Measurements from ENCODE around the gene TSSK6. TPM values are rescaled to one million over a fixed set of nuclear protein-coding genes. Genes with fewer than 3 reads are reported as not detected.

The TSSK6 gene
- total RNA-seq, 1 experiment from 2014 or later: 5.0 TPM

- no peak overlapping the region for H3K4me2 ChIP-seq (ENCODE audit: low read depth, low read length, poor library complexity, severe bottlenecking)
- no peaks in the 10 kb centered on the region for H3K4me1 ChIP-seq (ENCODE audit: low read length)
- H4K20me1 ChIP-seq (ENCODE audit: insufficient read depth, low read depth, low read length): no peaks in the 10 kb centered on the region
- no peak overlapping the region for H3K4me3 ChIP-seq (ENCODE audit: low read length)
- no peaks in the 10 kb centered on the region for H3K79me2 ChIP-seq (ENCODE audit: low read length)
- H3K9me2 ChIP-seq (replicated peaks; ENCODE audit: insufficient read depth, low read length): no peaks in the 10 kb centered on the region
- no peak overlapping the region for H3K9ac ChIP-seq (ENCODE audit: low read length)
- no peaks in the 10 kb centered on the region for H3K9me3 ChIP-seq (ENCODE audit: low read length)
- no peak overlapping the region for H2AFZ ChIP-seq (ENCODE audit: low read length)
- H3K36me3 ChIP-seq (ENCODE audit: insufficient read depth, low read length): peaks cover 8% of the 10 kb centered on the region; the same call in 1 of the 2 replicates
- DNase-seq: no peak
- no peaks in the 10 kb centered on the region for H3K27me3 ChIP-seq (ENCODE audit: low read length)
- H3K27ac ChIP-seq (ENCODE audit: low read length): no peak overlapping the region
These were observed 22.0 kb upstream of the TSSK6 start for GRCh38 chr19:19537075-19538048.

- no peaks in the 10 kb centered on the region for H3K9me2 ChIP-seq (replicated peaks; ENCODE audit: insufficient read depth, low read length)
These were observed 20.2 kb upstream of the TSSK6 start for GRCh38 chr19:19535311-19536191.

GRCh38 chr19:19534556-19535265, 19.4 kb upstream of the TSSK6 start:
- H4K20me1 ChIP-seq (ENCODE audit: insufficient read depth, low read depth, low read length): no peaks in the 10 kb centered on the region
- H3K9me3 ChIP-seq (ENCODE audit: low read length): no peaks in the 10 kb centered on the region
- no peak overlapping the region for H3K4me2 ChIP-seq (ENCODE audit: low read depth, low read length, poor library complexity, severe bottlenecking)
- H3K27me3 ChIP-seq (ENCODE audit: low read length): no peaks in the 10 kb centered on the region
- H3K4me1 ChIP-seq (ENCODE audit: low read length): no peaks in the 10 kb centered on the region
- H3K4me3 ChIP-seq (ENCODE audit: low read length): no peak overlapping the region
- H2AFZ ChIP-seq (ENCODE audit: low read length): no peak overlapping the region
- H3K27ac ChIP-seq (ENCODE audit: low read length): no peak overlapping the region
- no peaks in the 10 kb centered on the region for H3K79me2 ChIP-seq (ENCODE audit: low read length)
- H3K9me2 ChIP-seq (replicated peaks; ENCODE audit: insufficient read depth, low read length): no peaks in the 10 kb centered on the region
- no peak overlapping the region for H3K9ac ChIP-seq (ENCODE audit: low read length)
- peaks cover 8% of the 10 kb centered on the region; the same call in 1 of the 2 replicates for H3K36me3 ChIP-seq (ENCODE audit: insufficient read depth, low read length)
- DNase-seq: no peak

More at GRCh38 chr19:19535311-19536191, 20.2 kb upstream of the TSSK6 start:
- no peaks in the 10 kb centered on the region for H3K9me3 ChIP-seq (ENCODE audit: low read length)
- no peak for DNase-seq
- H3K4me2 ChIP-seq (ENCODE audit: low read depth, low read length, poor library complexity, severe bottlenecking): no peak overlapping the region
- no peaks in the 10 kb centered on the region for H3K79me2 ChIP-seq (ENCODE audit: low read length)
- H3K36me3 ChIP-seq (ENCODE audit: insufficient read depth, low read length): peaks cover 8% of the 10 kb centered on the region; the same call in 1 of the 2 replicates
- H3K27me3 ChIP-seq (ENCODE audit: low read length): no peaks in the 10 kb centered on the region
- no peak overlapping the region for H3K27ac ChIP-seq (ENCODE audit: low read length)
- no peak overlapping the region for H3K4me3 ChIP-seq (ENCODE audit: low read length)
- H4K20me1 ChIP-seq (ENCODE audit: insufficient read depth, low read depth, low read length): no peaks in the 10 kb centered on the region
- no peak overlapping the region for H3K9ac ChIP-seq (ENCODE audit: low read length)
- no peaks in the 10 kb centered on the region for H3K4me1 ChIP-seq (ENCODE audit: low read length)
- no peak overlapping the region for H2AFZ ChIP-seq (ENCODE audit: low read length)

GRCh38 chr19:19533841-19534240, 18.5 kb upstream of the TSSK6 start:
- Histone ChIP-seq H3K27me3 (ENCODE audit: low read length) (no peaks in the 10 kb centered on the region), H3K9ac (ENCODE audit: low read length) (no peak overlapping the region), H3K36me3 (ENCODE audit: insufficient read depth, low read length) (peaks cover 8% of the 10 kb centered on the region; the same call in 1 of the 2 replicates), H3K4me2 (ENCODE audit: low read depth, low read length, poor library complexity, severe bottlenecking) (no peak overlapping the region), H3K9me3 (ENCODE audit: low read length) (no peaks in the 10 kb centered on the region), H3K79me2 (ENCODE audit: low read length) (no peaks in the 10 kb centered on the region), H3K4me1 (ENCODE audit: low read length) (no peaks in the 10 kb centered on the region), H2AFZ (ENCODE audit: low read length) (no peak overlapping the region), H4K20me1 (ENCODE audit: insufficient read depth, low read depth, low read length) (no peaks in the 10 kb centered on the region), H3K4me3 (ENCODE audit: low read length) (no peak overlapping the region), H3K9me2 (replicated peaks; ENCODE audit: insufficient read depth, low read length) (no peaks in the 10 kb centered on the region), H3K27ac (ENCODE audit: low read length) (no peak overlapping the region)
- no peak for DNase-seq

- H3K36me3 ChIP-seq (ENCODE audit: insufficient read depth, low read length): peaks cover 8% of the 10 kb centered on the region; the same call in 1 of the 2 replicates
- H4K20me1 ChIP-seq (ENCODE audit: insufficient read depth, low read depth, low read length): no peaks in the 10 kb centered on the region
- H3K9me2 ChIP-seq (replicated peaks; ENCODE audit: insufficient read depth, low read length): no peaks in the 10 kb centered on the region
- no peaks in the 10 kb centered on the region for H3K79me2 ChIP-seq (ENCODE audit: low read length)
- no peak overlapping the region for H3K27ac ChIP-seq (ENCODE audit: low read length)
- H3K4me2 ChIP-seq (ENCODE audit: low read depth, low read length, poor library complexity, severe bottlenecking): no peak overlapping the region
- no peaks in the 10 kb centered on the region for H3K9me3 ChIP-seq (ENCODE audit: low read length)
- no peak for DNase-seq
- no peaks in the 10 kb centered on the region for H3K4me1 ChIP-seq (ENCODE audit: low read length)
- no peaks in the 10 kb centered on the region for H3K27me3 ChIP-seq (ENCODE audit: low read length)
- H3K4me3 ChIP-seq (ENCODE audit: low read length): no peak overlapping the region
- H3K9ac ChIP-seq (ENCODE audit: low read length): no peak overlapping the region
- no peak overlapping the region for H2AFZ ChIP-seq (ENCODE audit: low read length)
These were observed 17.7 kb upstream of the TSSK6 start for GRCh38 chr19:19532806-19533701.

- H3K79me2 ChIP-seq (ENCODE audit: low read length): no peaks in the 10 kb centered on the region
- H3K36me3 ChIP-seq (ENCODE audit: insufficient read depth, low read length): peaks cover 8% of the 10 kb centered on the region; the same call in 1 of the 2 replicates
- H3K27me3 ChIP-seq (ENCODE audit: low read length): no peaks in the 10 kb centered on the region
- no peaks in the 10 kb centered on the region for H3K9me3 ChIP-seq (ENCODE audit: low read length)
- no peaks in the 10 kb centered on the region; the same call in 1 of the 2 replicates for H4K20me1 ChIP-seq (ENCODE audit: insufficient read depth, low read depth, low read length)
- no peak overlapping the region for H2AFZ ChIP-seq (ENCODE audit: low read length)
- H3K9ac ChIP-seq (ENCODE audit: low read length): no peak overlapping the region
- H3K4me3 ChIP-seq (ENCODE audit: low read length): no peak overlapping the region
- no peak overlapping the region for H3K27ac ChIP-seq (ENCODE audit: low read length)
- H3K4me1 ChIP-seq (ENCODE audit: low read length): peaks cover 1% of the 10 kb centered on the region
- no peak overlapping the region for H3K4me2 ChIP-seq (ENCODE audit: low read depth, low read length, poor library complexity, severe bottlenecking)
- no peaks in the 10 kb centered on the region for H3K9me2 ChIP-seq (replicated peaks; ENCODE audit: insufficient read depth, low read length)
- DNase-seq: peak; percentile 88
These were observed 16.8 kb upstream of the TSSK6 start for GRCh38 chr19:19531951-19532805.

Data from Karpas-422 (cell line).